Measurements from ENCODE around the gene HMX3. TPM values are rescaled to one million over a fixed set of nuclear protein-coding genes. Genes with fewer than 3 reads are reported as not detected.

The HMX3 gene
- total RNA-seq, 1 donor from 2014 or later = not detected

DNA sequence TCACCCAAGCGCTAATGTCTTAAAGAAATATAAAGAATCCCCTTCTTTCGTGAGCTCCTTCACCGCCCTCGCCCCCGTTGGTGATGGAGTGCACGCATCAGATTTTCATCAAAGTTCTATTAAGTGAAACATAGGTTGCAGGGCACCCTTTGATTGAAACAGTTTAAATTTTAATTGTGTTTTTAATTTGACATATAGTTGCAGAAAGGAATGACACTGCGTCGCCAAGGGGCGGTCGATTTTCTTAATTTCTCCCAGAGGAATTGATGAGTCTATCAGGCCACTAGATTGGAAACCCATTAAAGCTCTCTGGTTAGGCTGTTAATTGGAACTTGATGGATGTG, 8.0 kb downstream of the HMX3 start:
- H3K4me3 ChIP-seq (ENCODE audit: low read depth, low read length) = no peak overlapping the region
- no peak for DNase-seq (ENCODE audit: low read depth)
- TF ChIP-seq, protein P1, sequence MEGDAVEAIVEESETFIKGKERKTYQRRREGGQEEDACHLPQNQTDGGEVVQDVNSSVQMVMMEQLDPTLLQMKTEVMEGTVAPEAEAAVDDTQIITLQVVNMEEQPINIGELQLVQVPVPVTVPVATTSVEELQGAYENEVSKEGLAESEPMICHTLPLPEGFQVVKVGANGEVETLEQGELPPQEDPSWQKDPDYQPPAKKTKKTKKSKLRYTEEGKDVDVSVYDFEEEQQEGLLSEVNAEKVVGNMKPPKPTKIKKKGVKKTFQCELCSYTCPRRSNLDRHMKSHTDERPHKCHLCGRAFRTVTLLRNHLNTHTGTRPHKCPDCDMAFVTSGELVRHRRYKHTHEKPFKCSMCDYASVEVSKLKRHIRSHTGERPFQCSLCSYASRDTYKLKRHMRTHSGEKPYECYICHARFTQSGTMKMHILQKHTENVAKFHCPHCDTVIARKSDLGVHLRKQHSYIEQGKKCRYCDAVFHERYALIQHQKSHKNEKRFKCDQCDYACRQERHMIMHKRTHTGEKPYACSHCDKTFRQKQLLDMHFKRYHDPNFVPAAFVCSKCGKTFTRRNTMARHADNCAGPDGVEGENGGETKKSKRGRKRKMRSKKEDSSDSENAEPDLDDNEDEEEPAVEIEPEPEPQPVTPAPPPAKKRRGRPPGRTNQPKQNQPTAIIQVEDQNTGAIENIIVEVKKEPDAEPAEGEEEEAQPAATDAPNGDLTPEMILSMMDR (conservative IDR thresholded peaks at IDR 0.05; ENCODE audit: low read depth, low read length) = no peak

DNA sequence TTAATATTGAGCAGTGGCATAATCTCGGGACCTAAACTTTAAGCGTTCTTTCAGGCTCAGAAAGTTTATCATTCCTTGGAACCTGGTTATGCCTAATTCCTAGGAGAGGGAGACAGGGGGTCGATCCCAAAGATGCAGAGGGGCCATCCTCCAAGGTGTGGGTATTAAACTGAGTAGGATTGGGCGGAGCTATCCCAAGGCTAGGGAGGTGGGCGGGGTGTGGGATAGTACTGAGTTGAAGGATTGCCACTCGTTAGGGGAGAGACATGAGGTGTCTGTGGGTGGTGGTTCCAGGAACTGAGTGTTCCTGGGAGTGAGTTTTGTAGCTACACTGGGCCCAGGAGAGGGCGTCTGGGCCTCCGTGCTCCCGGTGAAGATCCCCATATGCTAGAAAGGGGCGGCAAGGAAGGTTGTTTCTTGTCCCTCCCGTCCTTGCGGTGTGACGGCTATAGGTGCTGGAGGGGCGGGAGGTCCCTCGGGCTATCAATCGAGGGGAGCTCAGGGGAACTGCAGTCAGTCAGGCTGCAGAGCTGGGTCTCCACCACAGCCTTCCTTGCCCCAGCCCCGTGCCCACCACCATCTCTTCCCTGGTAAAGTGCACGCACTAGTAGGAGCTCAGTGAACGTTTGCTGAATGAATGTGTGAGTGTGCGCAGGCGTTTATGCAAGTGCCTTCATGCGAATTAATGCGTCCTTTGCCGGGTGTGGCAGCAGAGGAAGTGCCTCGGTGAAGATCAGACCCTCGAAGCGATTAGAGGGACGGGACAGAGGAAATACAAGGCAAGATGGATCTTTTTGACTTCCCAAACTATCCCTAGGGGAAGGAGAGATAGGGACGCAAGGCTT, 9.1 kb downstream of the HMX3 start:
- TF ChIP-seq, protein P1 (conservative IDR thresholded peaks at IDR 0.05; ENCODE audit: low read depth, low read length) = peak; percentile 38
- H3K4me3 ChIP-seq (ENCODE audit: low read depth, low read length) = no peak overlapping the region
- DNase-seq (ENCODE audit: low read depth) = no peak

DNA sequence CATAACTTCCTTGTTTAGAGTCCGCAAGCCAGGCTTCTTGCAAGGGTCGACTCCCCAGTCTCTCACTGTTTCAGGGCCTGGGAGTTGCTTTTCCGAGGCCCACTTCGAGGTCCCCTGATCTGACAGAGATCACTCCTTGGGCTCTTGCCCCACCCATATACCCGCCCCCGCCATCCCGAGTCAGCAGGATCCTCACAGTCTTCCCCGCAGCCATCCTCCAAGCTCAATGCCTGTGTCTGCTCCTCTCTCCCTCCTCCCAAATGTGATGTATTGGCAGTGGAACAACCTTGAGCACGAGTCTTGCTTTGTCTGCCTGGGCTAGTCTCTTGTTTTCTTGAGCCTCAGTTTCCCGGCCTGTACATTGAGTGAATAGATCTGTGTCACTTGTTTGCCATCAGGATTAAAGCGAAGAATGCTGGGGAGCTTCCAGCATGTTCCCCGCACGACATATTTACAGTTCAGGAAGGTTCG, 9.8 kb downstream of the HMX3 start:
- TF ChIP-seq, protein P1 (conservative IDR thresholded peaks at IDR 0.05; ENCODE audit: low read depth, low read length) = no peak
- no peak overlapping the region for H3K4me3 ChIP-seq (ENCODE audit: low read depth, low read length)
- DNase-seq (ENCODE audit: low read depth) = no peak

DNA sequence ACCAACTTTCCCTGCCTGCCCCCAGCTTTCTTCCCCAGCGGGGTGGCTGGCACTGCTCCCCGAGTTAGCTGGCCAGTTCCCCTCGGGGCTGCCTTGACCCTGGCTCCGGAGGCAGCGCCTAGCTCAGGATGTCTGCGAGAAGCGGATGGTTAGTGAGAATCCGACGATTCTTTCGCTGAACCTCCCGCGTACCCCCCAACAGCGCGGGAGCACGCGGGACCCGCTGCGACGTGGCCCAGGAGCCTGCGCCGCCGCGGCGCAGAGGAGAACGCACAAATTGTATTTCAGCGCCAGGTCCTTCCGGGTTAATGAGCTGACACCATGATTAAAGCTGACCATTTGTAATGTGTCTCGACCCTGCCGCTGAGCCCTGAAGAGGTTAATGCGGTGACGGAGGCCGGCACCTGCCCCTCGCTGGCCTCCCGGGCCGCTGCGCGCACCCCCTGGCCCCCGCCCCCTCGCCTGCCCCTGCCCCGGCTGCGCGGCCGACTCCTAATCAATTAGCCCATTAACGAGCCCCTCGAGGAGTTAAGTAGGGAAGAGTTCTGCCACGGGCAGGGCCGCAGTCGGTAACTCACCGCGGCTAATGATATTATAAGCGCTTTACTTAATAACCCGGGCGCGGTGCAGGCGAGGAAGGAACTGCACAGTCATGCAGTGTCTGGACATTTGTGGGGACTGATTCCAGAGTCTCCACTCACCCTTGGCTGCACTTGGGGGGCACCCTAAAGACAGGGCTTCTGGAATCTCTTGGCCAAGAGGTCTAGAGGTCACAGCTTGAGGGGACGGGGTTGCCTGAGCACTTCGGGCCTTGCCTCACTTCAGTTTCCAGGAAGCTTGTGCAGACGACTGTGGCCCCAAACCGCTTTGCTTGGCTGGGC, 10.5 kb downstream of the HMX3 start:
- no peak for DNase-seq (ENCODE audit: low read depth)
- no peak overlapping the region for H3K4me3 ChIP-seq (ENCODE audit: low read depth, low read length)
- TF ChIP-seq, protein P1 (conservative IDR thresholded peaks at IDR 0.05; ENCODE audit: low read depth, low read length) = no peak

DNA sequence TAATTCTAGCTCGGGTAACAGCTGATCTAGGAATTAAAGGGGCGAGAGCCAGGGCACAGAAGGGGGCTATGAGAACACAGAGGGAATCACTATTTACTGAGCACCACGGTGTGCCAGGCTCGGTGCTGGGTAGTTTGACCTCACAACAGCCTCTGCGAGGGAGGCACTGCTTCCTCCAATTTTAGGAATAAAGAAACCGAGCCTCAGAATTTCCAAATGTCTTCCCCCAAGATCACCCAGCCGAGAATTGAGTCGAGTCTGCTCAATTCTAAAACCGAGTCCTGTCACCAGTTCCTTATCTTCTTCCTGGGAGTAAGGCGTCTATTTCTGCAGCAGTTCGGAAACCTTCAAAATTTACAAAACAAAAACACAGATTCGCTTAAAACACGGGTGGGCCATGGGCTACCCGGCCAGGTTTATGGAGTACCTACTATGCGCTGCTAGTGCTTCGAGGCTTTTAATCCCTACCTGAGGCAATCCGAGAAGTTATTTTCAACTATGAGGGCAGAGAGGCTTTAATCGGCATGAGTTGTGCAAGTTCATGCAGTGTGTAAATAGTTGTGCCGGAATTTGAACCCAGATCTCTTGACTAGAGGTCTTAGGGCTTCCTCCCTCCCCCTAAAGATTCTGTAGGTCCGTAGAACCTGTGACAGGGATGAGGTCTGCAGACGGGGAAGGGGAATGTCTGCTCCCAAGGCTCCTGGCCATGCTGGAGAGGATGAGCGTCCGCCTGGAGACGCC, 11.3 kb downstream of the HMX3 start:
- no peak for DNase-seq (ENCODE audit: low read depth)
- H3K4me3 ChIP-seq (ENCODE audit: low read depth, low read length) = no peak overlapping the region
- TF ChIP-seq, protein P1 (conservative IDR thresholded peaks at IDR 0.05; ENCODE audit: low read depth, low read length) = no peak

DNA sequence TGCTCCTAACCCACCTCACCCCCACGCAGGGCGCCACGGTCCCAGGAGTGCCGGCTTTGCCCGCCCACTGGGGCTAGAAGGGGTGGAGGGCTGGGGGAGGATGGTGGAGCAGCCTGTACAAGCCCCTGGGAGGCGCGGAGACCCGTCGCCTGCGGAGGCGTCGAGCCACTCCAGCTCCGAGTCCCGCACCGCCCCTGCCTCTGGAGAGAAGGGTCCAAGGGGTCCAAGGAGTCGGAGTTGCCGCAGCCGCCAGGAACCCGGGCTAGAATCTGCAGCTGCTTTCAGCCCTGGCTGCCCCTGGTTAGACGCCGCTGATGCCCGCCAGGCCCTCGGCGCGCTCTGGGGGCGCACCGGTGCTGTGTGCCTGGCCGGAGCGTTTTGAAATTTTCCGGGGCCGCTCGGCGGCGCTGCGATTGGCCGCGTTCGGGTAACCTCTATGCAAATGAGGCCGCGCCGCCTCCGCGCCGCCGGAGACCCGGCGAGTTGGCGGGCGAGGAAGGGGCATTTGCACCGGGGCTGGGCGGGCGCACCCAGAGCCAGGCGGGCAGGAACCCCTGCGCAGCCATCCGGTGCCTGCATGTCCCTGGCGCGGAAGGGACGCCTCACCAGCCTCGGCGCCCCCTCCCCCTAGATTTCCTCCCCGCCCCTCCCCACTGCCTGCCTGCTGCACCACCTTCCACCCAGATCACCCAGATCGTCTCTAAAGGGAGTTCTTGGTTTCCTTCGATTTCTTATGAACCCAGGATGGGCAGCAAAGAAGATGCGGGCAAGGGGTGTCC, 12.1 kb downstream of the HMX3 start, which contains the start of gene HMX2:
TSS of gene HMX2 (plus strand) at position 502 of the 779 bp plus-strand sequence. CDS start at position 745, 243 bp downstream.
- H3K4me3 ChIP-seq (ENCODE audit: low read depth, low read length) = peak within 1 kb of the TSS; percentile 2
- no peak for DNase-seq (ENCODE audit: low read depth)
- TF ChIP-seq, protein P1 (conservative IDR thresholded peaks at IDR 0.05; ENCODE audit: low read depth, low read length) = no peak

All from epithelial cell of proximal tubule (primary cell).